Type B pancreatic cell (in vitro differentiated cells): ENCODE measurements around the gene GSTK1. TPM values are rescaled to one million over a fixed set of nuclear protein-coding genes. Genes with fewer than 3 reads are reported as not detected.
A peak's percentile ranks its signal among the peaks of the same experiment; 100 is the strongest.
"Not testable (repeated sequence)": the region's sequence is repeated elsewhere in the genome, so short reads cannot be mapped to it uniquely, and the experiment has no call there.

ENCODE experiments used
- DNase-seq: peaks from one replicate; pipeline ENCODE4 v3.0.0; 2021; ENCODE audit warnings: mixed read lengths; ENCODE audit not compliant: unreplicated experiment; ENCODE audit errors: extremely low spot score
- H3K27ac Mint-ChIP-seq: 2 replicates; pipeline ENCODE4 v1.8.0; 2021; ENCODE audit warnings: mild to moderate bottlenecking, mixed read lengths
- H3K27me3 Mint-ChIP-seq: 2 replicates; pipeline ENCODE4 v1.8.0; 2021; ENCODE audit warnings: mixed read lengths
- H3K36me3 Mint-ChIP-seq: 2 replicates; pipeline ENCODE4 v1.8.0; 2021; ENCODE audit warnings: mixed read lengths
- H3K4me1 Mint-ChIP-seq: one replicate; pipeline ENCODE4 v1.8.0; 2021; ENCODE audit warnings: mixed read lengths; ENCODE audit not compliant: unreplicated experiment
- H3K4me3 Mint-ChIP-seq: 2 replicates; pipeline ENCODE4 v1.8.0; 2021; ENCODE audit warnings: mild to moderate bottlenecking, mixed read lengths
- H3K9me3 Mint-ChIP-seq: 2 replicates; pipeline ENCODE4 v1.8.0; 2021; ENCODE audit warnings: mixed read lengths
- total RNA-seq: library from RNA; stranded (reverse); gene quantifications from 2 replicates; pipeline ENCODE4 v1.2.1, GENCODE V29; 2021; ENCODE audit warnings: low replicate concordance
- TF ChIP-seq, protein P1 (sequence below): fragments of 200-600 bp; sonication (generic); conservative IDR thresholded peaks from 2 replicates; pipeline ENCODE4 v1.5.0; 2021; ENCODE audit warnings: antibody characterized with exemption, mild to moderate bottlenecking

GSTK1 gene
- total RNA-seq, 1 donor from 2014 or later = 110 TPM

- TF ChIP-seq, protein P1, sequence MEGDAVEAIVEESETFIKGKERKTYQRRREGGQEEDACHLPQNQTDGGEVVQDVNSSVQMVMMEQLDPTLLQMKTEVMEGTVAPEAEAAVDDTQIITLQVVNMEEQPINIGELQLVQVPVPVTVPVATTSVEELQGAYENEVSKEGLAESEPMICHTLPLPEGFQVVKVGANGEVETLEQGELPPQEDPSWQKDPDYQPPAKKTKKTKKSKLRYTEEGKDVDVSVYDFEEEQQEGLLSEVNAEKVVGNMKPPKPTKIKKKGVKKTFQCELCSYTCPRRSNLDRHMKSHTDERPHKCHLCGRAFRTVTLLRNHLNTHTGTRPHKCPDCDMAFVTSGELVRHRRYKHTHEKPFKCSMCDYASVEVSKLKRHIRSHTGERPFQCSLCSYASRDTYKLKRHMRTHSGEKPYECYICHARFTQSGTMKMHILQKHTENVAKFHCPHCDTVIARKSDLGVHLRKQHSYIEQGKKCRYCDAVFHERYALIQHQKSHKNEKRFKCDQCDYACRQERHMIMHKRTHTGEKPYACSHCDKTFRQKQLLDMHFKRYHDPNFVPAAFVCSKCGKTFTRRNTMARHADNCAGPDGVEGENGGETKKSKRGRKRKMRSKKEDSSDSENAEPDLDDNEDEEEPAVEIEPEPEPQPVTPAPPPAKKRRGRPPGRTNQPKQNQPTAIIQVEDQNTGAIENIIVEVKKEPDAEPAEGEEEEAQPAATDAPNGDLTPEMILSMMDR = no peak
- no peak for DNase-seq
- Mint-ChIP-seq H3K4me3 (peak overlapping the region; percentile 91), H3K27me3 (no peaks in the 10 kb centered on the region), H3K36me3 (peaks cover 9% of the 10 kb centered on the region), H3K9me3 (peaks cover 5% of the 10 kb centered on the region), H3K27ac (peak overlapping the region; percentile 92), H3K4me1 (peaks cover 25% of the 10 kb centered on the region)
Observed at GRCh38 chr7:143286522-143286890, 23.3 kb downstream of the GSTK1 start.

- DNase-seq = no peak
- TF ChIP-seq, protein P1 = no peak
- peak overlapping the region; percentile 92 for H3K27ac Mint-ChIP-seq
- peak overlapping the region; percentile 91 for H3K4me3 Mint-ChIP-seq
- no peaks in the 10 kb centered on the region for H3K27me3 Mint-ChIP-seq
- peaks cover 5% of the 10 kb centered on the region for H3K9me3 Mint-ChIP-seq
- peaks cover 16% of the 10 kb centered on the region for H3K36me3 Mint-ChIP-seq
- H3K4me1 Mint-ChIP-seq = peaks cover 23% of the 10 kb centered on the region
Observed at GRCh38 chr7:143287339-143287934, 24.2 kb downstream of the GSTK1 start.

DNA sequence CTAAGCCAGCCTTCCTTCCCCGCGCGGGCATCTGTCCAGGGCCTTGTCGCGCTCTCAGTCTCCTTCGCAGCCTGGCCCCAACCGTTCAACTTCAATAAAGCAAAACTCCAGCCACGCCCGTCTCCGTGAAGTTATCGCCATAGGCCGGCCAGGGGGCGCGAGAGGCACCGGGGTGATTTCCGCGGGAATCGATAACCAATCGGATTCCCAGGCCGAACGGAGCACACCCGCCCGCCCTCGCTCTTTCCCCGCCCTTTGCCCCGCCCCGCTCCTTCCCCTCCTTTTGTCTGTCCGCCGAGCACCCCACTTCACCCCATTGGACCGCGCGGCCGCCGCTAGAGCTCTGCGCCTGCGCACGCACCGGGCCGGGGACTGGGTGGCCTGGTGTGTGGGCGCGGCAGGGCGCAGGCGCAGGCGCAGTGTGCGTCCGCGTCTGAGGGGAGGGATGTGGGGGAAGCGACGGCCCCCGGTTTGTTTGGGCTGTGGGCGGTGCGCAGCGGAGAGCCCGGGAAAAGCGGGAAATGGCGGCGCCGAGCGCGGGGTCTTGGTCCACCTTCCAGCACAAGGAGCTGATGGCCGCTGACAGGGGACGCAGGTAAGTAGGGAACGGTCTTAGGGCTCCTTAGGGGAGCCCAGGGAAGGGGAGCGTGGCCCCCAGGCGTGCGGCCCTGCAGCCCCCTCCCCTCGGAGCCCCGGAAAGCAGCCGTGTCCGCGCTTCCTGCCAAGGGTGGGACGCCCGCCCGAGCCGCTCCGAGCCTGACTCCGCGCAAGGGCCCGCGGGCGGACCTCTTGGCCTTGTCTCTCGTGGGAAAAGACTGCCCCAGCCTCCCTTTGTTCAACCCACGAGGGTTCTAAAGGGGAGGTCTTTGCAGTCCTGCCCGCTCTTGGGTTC, 24.9 kb downstream of the GSTK1 start, which contains the start of gene CASP2:
CASP2 (plus strand) TSS at position 417 of the 892 bp plus-strand sequence; CDS start at position 522, 105 bp downstream.
- Mint-ChIP-seq H3K4me3 (peak within 1 kb of the TSS; percentile 97), H3K27me3 (no peaks in the 10 kb centered on the region), H3K27ac (peak within 1 kb of the TSS; percentile 92), H3K36me3 (peaks cover 16% of the 10 kb centered on the region), H3K9me3 (peaks cover 5% of the 10 kb centered on the region), H3K4me1 (peaks cover 22% of the 10 kb centered on the region)
- TF ChIP-seq, protein P1 = peak; percentile 39
- peak; percentile 99 for DNase-seq

DNA sequence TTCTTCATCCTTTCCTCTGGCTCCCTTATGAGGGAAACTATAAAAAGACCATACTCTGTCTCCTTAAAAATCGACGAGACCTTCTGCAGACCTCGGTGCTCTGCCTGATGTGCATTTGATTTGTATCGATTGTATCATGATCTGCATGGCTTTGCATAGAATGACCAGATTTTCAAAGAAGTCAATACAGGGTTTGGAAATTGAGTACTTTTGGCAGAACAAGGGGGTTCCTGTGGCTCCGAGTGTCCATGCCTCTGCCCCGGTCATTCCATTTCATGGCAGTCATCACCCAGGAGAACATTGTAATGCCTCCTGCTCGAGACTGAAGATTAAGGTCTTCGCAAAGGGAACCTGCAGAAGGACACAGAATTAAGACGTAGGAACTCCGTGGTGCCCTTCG, 25.6 kb downstream of the GSTK1 start:
- DNase-seq = no peak
- Mint-ChIP-seq H3K27ac (peak overlapping the region; percentile 92), H3K9me3 (peaks cover 5% of the 10 kb centered on the region), H3K4me1 (peaks cover 18% of the 10 kb centered on the region), H3K36me3 (peaks cover 20% of the 10 kb centered on the region), H3K27me3 (no peaks in the 10 kb centered on the region), H3K4me3 (peak overlapping the region; percentile 97)
- TF ChIP-seq, protein P1 = no peak

DNA sequence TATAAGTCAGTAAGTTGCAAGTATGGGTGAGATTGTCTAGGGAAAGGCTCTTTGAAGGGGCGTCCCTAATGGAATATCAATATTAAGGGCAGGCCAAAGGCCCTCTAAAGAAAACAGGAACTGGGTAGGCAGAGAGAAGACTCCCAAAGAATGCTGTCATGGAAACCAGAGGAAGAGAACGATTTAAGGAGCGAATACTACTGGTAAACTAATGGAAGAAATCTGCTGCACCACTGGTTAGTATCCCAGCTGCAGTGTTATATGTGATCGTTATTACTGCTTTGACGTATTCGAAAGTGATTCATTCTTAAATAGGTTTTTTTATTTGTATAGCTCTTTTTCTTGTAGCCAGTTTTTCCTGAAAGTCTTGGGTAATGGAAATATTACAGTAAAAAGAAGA, 26.2 kb downstream of the GSTK1 start:
- Mint-ChIP-seq H3K27ac (peak overlapping the region; percentile 92), H3K36me3 (peaks cover 26% of the 10 kb centered on the region), H3K27me3 (no peaks in the 10 kb centered on the region), H3K4me1 (peaks cover 19% of the 10 kb centered on the region), H3K9me3 (peaks cover 5% of the 10 kb centered on the region), H3K4me3 (peak overlapping the region; percentile 97)
- DNase-seq = no peak
- TF ChIP-seq, protein P1 = no peak

GRCh38 chr7:143289888-143290287, 26.6 kb downstream of the GSTK1 start:
- not testable (repeated sequence) for H3K27me3 Mint-ChIP-seq
- peaks cover 21% of the 10 kb centered on the region for H3K4me1 Mint-ChIP-seq
- peaks cover 29% of the 10 kb centered on the region for H3K36me3 Mint-ChIP-seq

More at GRCh38 chr7:143289888-143290287, 26.6 kb downstream of the GSTK1 start:
- H3K9me3 Mint-ChIP-seq, DNase-seq: not testable (repeated sequence)
- Mint-ChIP-seq H3K4me3 (peak overlapping the region; percentile 97), H3K27ac (peak overlapping the region; percentile 92)
